Measurements from ENCODE around the gene FCGR3A. TPM values are rescaled to one million over a fixed set of nuclear protein-coding genes. Genes with fewer than 3 reads are reported as not detected.
"Not testable (repeated sequence)": the region's sequence is repeated elsewhere in the genome, so short reads cannot be mapped to it uniquely, and the experiment has no call there.

Gene FCGR3A
- total RNA-seq, 1 donor from 2014 or later = not detected

GRCh38 chr1:161530671-161531641 is 18.7 kb downstream of the FCGR3A start:
- DNase-seq (ENCODE audit: low read depth, low spot score) = peak; percentile 64

GRCh38 chr1:161530158-161530557 is 19.5 kb downstream of the FCGR3A start:
- not testable (repeated sequence) for DNase-seq (ENCODE audit: low read depth, low spot score)

- DNase-seq (ENCODE audit: low read depth, low spot score) = not testable (repeated sequence)
Measured at GRCh38 chr1:161529463-161530104, 20.0 kb downstream of the FCGR3A start.

- not testable (repeated sequence) for DNase-seq (ENCODE audit: low read depth, low spot score)
Measured at GRCh38 chr1:161528550-161528949, 21.1 kb downstream of the FCGR3A start.

GRCh38 chr1:161525918-161526317 is 23.7 kb downstream of the FCGR3A start:
- not testable (repeated sequence) for DNase-seq (ENCODE audit: low read depth, low spot score)

GRCh38 chr1:161525321-161525720 is 24.3 kb downstream of the FCGR3A start:
- DNase-seq (ENCODE audit: low read depth, low spot score) = not testable (repeated sequence)

GRCh38 chr1:161524742-161525291 is 24.8 kb downstream of the FCGR3A start:
- DNase-seq (ENCODE audit: low read depth, low spot score) = not testable (repeated sequence)

GRCh38 chr1:161523817-161524741 is 25.5 kb downstream of the FCGR3A start, which contains the start of gene HSPA6:
TSS of gene HSPA6 (plus strand) at chr1:161524540. CDS start at chr1:161524659, 119 bp downstream.
- not testable (repeated sequence) for DNase-seq (ENCODE audit: low read depth, low spot score)

GRCh38 chr1:161523041-161523816 is 26.4 kb downstream of the FCGR3A start:
- not testable (repeated sequence) for DNase-seq (ENCODE audit: low read depth, low spot score)

GRCh38 chr1:161513953-161514352 is 35.7 kb downstream of the FCGR3A start:
- DNase-seq (ENCODE audit: low read depth, low spot score) = not testable (repeated sequence)

GRCh38 chr1:161513448-161513780 is 36.2 kb downstream of the FCGR3A start:
- not testable (repeated sequence) for DNase-seq (ENCODE audit: low read depth, low spot score)

GRCh38 chr1:161512636-161513447 is 36.8 kb downstream of the FCGR3A start:
- not testable (repeated sequence) for DNase-seq (ENCODE audit: low read depth, low spot score)

- DNase-seq (ENCODE audit: low read depth, low spot score) = no peak
Measured at GRCh38 chr1:161511756-161512060, 37.9 kb downstream of the FCGR3A start.

GRCh38 chr1:161511018-161511755 is 38.4 kb downstream of the FCGR3A start:
- DNase-seq (ENCODE audit: low read depth, low spot score) = no peak

GRCh38 chr1:161510477-161510876 is 39.1 kb downstream of the FCGR3A start:
- DNase-seq (ENCODE audit: low read depth, low spot score) = no peak

- no peak for DNase-seq (ENCODE audit: low read depth, low spot score)
Measured at GRCh38 chr1:161506336-161507223, 43.0 kb downstream of the FCGR3A start.

GRCh38 chr1:161505686-161506085 is 43.9 kb downstream of the FCGR3A start:
- DNase-seq (ENCODE audit: low read depth, low spot score) = no peak

- no peak for DNase-seq (ENCODE audit: low read depth, low spot score)
Measured at GRCh38 chr1:161503394-161503748, 46.2 kb downstream of the FCGR3A start.
